HG03460 (cell line): ENCODE data around the gene SYNGR3.
"Not testable (repeated sequence)": the region's sequence is repeated elsewhere in the genome, so short reads cannot be mapped to it uniquely, and the experiment has no call there.

Experiments
- ATAC-seq: cut with Tn5 transposase; IDR thresholded peaks from one replicate; pipeline ENCODE4 v1.9.1; 2021; ENCODE audit not compliant: unreplicated experiment

SYNGR3 gene

DNA sequence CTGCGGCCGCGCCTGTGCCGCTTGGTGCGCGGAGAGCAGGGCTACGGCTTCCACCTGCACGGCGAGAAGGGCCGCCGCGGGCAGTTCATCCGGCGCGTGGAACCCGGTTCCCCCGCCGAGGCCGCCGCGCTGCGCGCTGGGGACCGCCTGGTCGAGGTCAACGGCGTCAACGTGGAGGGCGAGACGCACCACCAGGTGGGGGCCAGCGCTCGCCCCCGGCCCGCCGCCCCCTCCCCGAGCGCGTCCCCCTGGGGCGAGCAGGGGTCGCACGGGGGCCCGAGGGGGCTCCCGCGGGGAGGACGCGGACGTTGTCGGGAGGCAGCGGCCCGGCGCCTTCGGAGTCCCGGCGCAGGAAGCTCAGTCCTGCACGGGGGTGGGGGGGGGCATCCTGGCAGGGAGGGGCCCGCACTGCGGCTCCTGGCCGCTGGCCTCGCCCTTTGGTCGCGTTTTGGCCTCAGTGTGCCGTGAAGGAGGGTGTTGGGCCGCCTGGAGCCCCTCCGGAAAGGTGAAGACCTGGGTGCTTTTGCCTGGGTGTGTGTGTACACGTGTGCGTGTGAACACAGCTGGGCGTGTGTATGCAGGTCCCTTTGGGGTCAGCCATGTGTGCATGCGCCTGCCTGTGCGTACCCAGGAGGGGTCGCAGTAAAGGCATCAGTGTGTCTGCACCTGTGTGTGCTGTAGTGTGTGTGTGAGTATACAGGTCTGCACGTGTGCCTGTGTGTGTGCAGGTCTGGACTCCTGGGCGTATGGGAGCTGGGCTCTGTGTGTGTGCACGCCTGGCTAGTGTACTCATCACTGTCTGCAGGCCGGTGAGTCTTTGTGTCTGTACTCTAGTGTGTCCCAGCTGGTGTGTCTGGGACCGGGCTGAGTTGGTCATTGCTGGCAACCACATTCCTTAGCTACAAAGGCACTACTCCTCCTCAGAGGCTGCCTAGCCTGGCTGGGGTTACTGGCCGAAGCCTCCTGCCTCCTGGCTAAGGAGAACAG lies 37.5 kb downstream of the SYNGR3 start:
- no peak for ATAC-seq

DNA sequence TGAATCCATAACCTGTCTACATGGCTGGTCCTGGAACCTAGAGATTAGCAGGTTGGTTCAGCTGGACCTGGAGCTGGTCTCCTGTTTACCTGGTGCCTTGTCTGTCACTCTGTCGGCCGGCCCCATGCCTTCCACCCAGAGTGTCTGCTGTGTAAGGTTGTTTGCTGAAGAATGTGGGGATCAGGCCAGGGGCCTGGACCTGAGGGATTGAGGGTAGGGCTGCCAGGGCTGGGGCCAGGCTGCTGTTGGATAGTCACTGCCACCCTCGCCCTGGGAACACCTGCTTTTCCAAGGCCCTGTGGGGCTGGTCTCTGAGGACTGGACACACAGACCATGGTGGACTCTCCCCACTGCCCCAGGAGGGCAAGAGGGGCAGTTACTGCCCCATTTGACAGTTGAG lies 38.4 kb downstream of the SYNGR3 start:
- no peak for ATAC-seq

DNA sequence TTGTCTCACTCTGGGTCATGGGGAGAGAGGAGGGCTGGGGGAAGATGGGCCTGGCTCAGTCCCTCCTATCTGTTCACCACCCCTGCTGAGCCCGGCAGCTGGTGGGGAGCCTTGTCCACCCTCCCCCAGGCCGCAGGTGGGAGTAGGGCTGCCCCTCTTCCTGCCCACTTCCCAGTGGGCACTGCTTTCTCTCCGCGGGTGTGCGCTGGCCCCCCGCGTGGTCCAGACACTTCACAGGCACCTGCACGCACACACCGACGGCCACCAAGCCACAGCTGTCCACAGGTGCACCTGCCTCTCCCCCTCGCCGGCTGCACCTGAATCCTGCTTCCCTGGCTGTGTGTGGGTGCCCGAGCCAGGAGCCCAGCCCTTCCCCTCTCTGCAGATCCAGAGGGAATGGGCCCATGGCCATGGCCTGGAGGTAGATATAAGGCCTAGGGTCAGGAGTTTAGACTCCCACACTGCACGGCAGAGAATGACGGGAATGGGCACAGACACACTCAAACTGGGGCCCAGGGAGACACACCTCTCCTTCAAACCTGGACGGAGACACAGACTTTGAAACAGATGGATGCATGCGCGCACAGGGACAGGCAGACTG lies 39.0 kb downstream of the SYNGR3 start:
- ATAC-seq = no peak

DNA sequence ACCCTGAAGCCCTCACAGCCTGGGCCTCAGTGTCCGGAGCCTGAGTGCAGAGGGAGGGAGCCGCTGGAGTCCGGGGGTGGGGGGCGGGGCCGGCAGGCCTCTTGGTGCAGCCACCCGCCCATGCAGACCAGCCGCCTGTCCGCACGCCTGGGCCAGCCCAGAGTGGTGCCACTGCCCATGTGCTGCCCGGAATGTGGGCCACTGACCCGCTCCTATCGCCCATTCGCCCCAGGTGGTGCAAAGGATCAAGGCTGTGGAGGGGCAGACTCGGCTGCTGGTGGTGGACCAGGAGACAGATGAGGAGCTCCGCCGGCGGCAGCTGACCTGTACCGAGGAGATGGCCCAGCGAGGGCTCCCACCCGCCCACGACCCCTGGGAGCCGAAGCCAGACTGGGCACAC lies 39.6 kb downstream of the SYNGR3 start:
- no peak for ATAC-seq

DNA sequence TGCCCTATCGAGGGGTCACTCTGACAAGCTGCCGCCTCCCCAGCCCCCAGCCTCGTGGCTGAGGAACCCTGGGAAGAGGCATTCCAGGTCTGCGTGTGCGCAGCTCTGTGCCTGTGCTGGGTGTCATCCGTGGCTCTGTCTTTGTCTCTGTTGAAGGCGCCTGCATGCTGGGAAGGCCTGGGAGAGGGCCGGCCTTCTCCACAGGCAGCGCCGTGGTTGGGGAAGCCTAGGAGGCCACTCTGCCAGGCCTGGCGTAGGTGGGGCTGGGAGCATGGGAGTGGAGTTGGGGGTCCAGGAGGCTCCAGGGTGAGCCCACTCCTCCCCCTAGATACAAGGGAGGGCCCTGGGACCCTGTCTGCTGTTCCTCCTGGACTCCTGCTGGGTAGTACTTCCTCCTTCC lies 40.3 kb downstream of the SYNGR3 start:
- ATAC-seq = no peak

DNA sequence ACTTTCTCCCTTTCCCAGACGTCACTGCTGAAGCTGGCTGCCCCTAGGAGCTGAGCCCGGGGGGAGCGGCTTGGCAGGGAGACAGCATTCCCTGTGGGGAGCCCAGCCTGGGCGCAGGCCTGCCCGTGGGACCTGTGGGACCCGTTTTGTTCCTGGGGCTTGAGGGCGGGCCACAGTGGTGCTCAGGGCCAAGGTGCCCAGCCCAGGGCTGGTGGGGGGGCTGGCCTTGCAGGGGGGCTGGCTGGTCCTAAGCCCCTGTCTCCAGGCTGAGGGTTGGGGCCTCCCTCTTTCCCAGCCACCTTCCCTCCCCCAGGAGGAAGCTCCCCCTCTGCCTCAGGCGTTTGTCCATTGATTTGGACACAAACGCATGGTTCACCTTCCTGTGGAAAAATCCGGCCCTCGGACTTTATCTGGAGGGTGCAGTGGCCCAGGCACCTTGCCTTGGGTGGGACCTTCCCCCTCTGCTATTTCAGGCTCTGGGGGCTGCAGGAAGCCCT lies 41.4 kb downstream of the SYNGR3 start:
- ATAC-seq = no peak

DNA sequence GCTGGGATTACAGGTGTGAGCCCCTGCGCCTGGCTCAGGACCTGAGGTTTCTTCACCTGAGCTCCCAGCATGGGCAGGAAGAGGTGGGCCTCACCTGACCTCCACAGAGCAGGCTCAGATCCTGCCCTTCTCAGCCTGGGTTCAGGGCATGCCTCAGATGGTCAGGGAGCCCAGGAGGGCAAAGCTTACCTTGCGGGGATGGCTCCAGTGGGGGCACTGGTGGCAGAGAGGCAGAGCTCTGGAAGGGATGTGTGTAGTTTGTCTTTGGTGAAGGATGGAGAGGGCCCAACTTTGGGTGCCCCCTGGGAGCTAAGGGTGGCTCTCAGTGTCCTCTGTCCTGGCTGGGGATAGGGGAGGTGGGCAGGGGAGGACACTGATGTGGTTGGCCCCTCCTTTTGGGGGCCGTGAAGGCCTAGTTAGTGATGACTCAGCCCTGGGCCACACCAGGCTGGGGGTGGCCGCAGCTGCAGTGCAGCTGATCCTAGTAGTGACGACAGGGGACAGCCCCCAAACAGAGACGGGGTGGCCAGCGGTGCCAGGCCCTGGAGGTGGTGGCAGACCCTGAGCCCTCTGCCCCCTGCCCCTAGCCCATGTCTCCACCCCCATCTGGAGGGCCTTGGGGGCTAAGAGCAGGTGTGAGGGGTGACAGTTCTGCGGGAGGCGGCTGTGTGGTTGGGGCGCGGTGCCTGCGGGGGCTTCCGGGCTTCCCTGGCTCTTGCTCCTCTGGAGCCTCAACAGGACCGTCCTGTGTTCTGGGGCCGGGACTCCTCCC lies 42.7 kb downstream of the SYNGR3 start:
- ATAC-seq = no peak

DNA sequence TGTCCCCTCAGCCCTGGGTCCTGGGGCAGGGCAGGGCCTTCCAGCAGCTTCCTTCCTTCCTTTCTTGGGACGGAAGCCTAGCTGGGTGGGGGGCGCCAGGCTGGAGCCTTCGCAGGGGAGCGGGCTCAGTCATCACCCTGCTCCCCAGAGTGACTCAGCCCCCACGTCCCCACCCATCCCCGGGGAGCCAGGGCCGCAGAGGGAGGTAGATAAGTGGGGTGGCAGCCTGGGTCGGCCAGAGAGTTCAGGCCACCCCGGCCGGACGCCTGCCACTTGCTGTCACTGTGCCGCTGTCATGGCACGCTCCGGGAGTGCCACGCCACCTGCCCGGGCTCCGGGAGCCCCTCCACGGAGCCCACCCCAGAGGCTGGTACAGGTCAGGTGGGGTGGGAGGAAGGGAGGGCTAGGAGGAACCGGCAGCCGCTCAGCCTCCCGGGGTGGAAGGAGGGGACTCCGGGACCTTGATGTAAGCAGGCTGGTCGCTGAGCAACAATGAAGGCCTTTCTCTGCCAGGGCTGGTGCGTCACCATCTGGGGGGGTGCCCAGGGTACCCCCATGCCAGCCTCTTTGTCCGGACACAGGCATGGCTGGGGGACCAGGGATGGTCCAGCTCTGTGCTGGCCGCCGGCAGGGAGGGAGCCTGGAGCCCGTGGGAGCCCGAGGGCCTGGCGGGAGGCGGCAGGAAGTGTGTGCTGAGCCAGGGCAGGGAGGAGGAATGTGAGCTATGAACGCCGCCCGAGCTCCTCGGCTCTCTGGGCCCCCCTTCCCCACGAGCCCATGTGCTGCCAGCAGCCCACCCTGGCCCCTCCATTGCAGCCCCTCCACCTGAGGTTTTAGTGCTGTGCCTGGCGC lies 43.5 kb downstream of the SYNGR3 start:
- no peak for ATAC-seq

DNA sequence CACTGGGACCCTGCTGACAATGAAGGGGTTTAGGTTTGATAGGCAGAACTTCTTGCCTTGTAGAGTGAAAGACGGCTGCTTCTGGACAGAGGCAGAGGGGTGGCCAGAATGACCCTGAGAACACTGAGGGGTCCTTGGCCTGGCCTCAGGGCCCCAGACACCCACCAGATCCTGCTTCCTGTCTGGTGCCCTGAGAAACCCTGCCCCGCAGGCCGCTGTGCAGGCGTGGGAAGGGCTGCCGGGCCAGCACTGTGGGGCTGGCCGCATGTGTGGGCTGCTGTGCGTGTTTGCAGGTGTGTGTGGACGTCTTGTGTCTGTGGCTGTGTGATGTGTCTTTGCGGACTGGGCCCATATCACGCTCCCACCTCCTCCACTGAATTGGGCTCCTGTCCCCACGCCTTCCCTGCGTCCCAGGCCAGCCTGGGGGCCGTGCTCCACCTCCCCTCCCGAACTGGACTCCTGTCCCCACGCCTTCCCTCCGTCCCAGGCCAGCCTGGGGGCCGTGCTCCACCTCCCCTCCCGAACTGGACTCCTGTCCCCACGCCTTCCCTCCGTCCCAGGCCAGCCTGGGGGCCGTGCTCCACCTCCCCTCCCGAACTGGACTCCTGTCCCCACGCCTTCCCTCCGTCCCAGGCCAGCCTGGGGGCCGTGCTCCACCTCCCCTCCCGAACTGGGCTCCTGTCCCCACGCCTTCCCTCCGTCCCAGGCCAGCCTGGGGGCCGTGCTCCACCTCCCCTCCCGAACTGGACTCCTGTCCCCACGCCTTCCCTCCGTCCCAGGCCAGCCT lies 44.3 kb downstream of the SYNGR3 start:
- ATAC-seq = not testable (repeated sequence)

DNA sequence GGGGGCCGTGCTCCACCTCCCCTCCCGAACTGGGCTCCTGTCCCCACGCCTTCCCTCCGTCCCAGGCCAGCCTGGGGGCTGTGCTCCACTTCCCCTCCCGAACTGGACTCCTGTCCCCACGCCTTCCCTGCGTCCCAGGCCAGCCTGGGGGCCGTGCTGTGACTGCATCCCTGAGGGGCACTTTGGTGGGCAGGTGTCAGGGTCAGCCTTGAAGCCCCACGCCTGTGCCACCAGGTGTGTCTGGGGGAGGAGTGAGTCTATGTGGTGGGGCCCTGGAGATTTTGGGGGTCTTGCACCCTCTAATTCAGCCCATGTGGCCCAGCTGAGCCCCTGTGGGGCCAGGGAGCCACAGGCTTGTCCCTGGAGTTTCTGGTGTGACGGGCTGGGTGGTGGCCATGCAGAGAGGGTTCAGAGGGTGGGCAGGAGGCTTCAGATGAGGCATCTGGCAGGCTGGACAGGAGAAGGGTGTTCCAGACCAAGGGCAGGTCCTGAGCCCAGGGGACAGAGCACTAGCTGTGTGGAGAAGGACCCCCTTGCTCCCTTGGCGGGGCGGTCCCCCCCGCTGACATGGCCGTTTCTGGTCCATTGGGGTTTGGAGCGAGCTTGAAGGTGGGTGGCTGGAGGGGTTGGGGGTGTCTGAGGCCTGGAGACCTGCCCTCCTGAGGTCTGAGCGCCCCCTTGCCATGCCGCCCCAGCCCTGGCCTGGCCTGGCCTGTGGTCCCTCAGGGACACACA lies 45.1 kb downstream of the SYNGR3 start:
- ATAC-seq = no peak

DNA sequence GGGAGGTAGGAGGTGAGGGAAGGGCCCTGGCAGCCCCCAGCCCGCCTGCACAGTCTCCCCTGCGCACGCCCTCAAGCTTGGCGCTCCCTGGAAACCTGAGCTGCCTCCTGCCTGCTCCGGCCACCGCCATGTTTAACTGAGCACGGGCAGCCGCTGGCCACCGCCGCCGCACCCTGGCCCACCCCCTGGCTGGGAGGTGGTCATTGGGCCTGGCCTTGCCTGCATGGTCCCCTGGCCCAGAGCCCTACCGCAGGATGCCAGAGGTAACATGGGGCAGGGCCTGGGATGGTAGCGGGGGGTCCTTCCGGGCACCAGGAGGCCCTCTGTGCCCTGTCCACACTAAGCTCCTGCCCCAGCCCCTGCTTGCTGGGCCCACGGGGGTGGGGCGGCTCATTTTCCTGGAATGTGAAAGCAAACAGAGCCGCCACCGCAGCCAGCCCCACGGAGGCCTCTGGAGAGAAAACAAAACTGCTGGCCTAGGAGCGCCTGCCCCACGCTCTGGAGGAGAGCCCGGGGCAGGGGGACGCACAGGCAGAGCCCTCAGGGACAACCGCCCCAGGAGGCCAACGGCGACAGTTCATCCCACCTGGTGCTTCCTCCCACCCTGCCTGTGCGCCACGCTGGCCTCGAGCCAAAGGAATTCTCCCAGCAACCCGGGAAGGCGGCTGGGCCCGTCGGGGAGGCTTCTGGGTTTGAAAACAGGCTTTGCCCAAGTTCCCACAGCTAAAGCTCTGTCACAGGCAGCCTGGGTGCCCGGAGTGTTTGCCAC lies 45.8 kb downstream of the SYNGR3 start:
- ATAC-seq = no peak

DNA sequence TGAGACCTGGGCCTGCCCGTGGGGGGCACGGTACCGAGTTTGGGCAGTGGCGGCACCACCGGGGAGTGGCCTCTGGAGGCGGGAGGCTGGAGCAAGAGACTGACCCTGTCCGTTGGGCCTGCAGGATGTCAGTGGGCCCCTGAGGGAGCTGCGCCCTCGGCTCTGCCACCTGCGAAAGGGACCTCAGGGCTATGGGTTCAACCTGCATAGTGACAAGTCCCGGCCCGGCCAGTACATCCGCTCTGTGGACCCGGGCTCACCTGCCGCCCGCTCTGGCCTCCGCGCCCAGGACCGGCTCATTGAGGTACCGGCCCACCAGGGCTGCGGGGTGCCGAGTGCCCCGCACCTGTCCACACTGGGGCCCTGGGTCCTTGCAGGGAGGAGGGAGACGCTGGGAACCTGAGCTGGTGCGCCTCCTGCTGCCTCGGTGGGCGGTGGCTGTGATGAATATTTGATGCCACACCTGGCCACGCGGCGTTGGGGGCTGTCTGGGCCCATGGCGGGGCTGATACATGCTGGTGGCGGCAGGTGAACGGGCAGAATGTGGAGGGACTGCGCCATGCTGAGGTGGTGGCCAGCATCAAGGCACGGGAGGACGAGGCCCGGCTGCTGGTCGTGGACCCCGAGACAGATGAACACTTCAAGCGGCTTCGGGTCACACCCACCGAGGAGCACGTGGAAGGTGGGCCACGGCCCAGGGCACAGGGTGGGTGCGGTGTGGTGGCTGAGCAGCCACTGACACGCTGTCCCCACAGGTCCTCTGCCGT lies 46.6 kb downstream of the SYNGR3 start:
- ATAC-seq = no peak

DNA sequence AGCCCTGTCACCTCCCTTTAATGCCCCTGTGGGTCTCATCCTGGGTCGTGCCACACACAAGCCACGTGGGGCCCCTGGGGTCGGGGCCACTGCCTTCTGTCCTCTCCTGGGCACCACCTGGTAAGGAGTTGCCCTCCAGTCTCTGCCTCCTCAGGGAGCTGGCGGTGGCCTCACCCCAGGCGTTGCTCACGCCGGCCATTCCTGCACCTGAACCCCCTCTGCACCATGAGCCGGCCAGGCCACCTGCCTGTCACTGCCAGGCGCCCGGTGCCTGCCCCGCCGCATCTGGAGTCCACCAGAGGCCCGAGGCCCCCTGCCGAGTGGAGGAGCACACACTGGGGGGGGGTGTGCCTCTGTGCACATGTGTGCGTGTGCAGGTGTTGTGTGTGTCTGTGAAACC lies 47.3 kb downstream of the SYNGR3 start:
- ATAC-seq = no peak

DNA sequence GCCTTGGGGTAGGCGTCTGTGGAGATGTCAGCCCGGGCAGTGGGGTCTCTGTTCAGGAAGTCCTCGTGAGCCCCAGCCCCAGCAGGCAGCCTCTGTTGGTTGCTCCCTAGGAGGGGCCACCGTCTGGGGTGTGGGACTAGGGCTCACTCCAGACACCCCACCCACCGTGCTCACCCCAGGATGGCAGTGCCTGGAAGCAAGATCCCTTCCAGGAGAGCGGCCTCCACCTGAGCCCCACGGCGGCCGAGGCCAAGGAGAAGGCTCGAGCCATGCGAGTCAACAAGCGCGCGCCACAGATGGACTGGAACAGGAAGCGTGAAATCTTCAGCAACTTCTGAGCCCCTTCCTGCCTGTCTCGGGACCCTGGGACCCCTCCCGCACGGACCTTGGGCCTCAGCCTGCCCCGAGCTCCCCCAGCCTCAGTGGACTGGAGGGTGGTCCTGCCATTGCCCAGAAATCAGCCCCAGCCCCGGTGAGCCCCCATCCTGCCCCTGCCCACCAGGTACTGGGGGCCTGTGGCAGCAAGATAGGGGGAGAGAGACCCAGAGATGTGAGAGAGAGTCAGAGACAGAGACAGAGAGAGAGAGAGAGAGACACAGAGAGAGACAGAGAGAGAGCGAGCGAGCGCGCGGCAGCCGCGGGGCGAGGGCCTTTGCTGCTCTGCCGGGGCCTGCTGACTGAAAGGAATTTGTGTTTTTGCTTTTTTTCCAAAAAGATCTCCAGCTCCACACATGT lies 48.0 kb downstream of the SYNGR3 start:
- no peak for ATAC-seq

DNA sequence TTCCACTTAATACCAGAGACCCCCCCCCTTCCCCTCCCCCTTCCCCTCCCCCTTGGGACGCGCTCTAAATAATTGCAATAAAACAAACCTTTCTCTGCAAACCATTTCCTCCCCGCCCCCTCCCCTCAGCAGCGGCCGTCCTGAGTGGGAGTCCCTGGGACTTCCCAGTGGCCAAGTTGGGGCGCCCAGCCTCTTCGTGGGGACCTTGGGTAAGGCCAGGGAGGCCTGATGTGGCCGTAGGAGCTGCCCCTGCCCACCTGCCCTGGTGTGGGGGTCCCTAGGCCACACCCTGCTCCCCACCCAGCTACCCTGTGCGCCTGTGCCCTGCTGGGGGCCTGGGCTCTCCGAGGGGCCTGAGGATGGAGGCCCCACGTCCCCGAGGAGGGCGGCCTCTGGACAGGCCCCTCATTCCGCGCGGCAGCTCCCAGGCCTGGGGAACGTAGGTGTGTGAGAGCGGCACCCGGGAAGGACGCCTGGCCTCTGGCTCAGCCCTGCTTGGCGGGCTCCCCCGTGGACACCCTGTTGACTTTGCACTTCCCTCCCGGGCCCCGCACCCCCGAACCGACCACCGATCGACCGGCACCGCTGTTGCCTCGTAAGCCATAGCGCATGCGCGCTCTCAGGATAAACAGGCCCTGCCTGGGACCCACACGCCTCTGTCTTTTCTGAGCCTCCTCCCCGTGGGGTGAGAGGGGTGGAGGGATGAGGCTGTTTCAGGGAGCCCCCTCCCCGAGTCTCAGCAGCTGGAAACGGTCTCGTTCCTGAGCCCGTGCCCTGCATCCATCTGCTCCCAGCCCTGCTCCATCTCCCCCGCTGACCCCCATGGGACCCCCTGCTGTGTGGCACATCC lies 48.8 kb downstream of the SYNGR3 start:
- no peak for ATAC-seq
